GM19463 (cell line): Measurements from ENCODE around the gene TAF11L5.
"Not testable (repeated sequence)": the region's sequence is repeated elsewhere in the genome, so short reads cannot be mapped to it uniquely, and the experiment has no call there.

Experiments used
- ATAC-seq: cut with Tn5 transposase; IDR thresholded peaks from one replicate; pipeline ENCODE4 v1.9.1; 2021; ENCODE audit warnings: mild to moderate bottlenecking, moderate library complexity; ENCODE audit not compliant: unreplicated experiment

TAF11L5 gene

DNA sequence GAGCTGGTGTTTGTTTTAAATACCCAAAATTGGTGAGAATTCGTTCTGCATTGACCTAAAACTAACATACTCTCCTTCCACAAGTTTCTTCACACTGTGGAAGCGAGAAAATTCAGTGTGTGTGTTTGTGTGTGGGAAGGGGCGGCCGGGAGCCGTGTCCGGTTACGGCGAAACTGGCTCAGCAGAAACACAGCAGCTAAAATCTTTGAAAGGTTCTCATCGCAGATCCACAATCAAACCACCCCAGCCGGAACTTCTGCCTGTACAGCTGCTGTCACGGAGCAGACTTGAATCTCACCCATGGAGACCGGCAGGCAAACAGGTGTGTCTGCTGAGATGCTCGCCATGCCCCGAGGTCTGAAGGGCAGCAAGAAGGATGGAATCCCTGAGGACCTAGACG is at the start of gene TAF11L5:
Gene TAF11L5 (plus strand): TSS at position 301 of the 400 bp plus-strand sequence.
- not testable (repeated sequence) for ATAC-seq

DNA sequence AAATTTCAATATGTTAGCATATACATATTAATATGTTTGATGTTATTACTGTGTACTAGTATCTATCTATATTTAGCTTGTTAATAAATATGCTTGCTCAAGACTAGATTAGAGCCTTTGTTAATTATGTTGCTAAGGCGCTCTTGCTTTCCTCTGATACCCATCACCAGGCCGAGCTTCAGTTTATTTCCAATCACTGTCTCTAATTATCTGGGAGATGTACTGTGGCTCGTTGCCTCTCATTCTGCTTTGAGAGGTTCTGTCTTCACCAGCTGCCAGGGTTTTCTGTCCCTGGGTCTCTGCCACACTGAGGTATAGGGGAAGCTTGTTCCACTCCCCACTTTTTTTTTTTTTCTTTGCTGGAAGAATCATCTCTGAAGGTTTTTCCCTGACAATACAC is 48.0 kb upstream of the TAF11L5 start:
- ATAC-seq, result no peak

DNA sequence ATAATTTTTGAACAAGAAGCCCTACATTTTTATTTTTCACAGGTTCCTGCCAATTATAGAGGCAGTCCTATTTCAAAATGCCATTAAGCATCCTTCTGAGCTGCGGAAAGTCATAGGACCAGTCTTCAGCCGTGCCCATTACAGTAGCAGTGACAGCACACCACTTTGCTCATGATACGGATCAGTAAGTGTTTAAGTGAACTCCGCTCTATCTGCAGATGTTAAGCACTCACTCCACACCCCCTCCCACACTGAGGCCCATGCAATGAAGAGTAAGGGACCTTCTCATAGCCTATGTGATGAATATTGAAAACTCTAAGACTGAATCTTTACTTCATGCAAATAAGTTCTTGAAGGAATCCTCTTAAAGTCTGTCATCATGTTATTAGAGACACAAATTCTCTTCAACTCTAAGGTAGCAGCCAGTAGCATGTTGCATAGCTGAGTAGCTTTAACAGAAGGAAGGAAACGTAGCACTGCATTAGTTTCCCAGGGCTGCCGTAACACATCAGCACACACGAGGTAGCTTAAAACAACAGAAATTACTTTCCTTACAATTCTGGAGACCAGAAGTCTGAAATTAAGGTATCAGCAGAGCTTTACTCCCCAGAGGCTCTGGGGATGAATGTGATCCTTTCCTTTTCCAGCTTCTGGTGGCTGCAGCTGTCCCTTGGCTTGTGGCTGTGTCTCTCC is 47.3 kb upstream of the TAF11L5 start:
- ATAC-seq, result no peak

- ATAC-seq, result no peak
Measured at GRCh38 chr5:17481378-17481777, 43.7 kb upstream of the TAF11L5 start.

GRCh38 chr5:17482790-17483189 is 42.2 kb upstream of the TAF11L5 start:
- no peak for ATAC-seq

- ATAC-seq, result not testable (repeated sequence)
Measured at GRCh38 chr5:17486464-17487173, 38.4 kb upstream of the TAF11L5 start.

DNA sequence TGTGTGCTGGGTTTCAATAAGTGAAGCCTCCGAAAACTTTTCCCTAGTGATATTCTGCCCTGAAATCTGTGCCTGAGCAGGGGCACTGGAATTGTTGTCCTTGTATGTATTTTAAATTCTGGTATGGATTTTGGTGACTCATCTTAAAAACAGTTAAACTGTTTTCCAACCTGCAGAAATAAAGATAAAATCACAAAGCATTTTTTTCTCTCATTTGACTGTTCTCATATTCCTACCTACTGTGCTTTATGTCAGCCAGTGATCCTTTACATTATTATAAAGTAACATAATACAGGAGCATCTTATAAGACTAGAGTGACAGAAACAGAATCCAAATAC is 37.9 kb upstream of the TAF11L5 start:
- ATAC-seq, result no peak

DNA sequence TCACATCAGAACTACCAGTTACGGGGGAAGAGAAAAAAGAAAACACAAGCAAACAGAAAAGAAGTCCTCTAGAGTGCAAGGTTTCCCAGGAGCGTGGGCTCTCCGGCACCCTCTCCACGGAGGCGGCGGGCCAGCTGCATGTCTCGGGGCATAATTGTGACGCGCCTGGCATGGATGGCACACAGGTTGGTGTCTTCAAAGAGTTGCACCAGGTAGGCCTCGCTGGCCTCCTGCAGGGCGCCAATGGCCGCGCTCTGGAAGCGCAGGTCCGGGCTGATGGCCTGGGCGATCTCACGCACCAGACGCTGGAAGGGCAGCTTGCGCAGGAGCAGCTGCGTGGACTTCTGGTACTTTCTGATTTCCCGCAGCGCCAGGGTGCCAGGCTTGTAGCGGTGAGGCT is 33.8 kb upstream of the TAF11L5 start:
- ATAC-seq, result not testable (repeated sequence)

DNA sequence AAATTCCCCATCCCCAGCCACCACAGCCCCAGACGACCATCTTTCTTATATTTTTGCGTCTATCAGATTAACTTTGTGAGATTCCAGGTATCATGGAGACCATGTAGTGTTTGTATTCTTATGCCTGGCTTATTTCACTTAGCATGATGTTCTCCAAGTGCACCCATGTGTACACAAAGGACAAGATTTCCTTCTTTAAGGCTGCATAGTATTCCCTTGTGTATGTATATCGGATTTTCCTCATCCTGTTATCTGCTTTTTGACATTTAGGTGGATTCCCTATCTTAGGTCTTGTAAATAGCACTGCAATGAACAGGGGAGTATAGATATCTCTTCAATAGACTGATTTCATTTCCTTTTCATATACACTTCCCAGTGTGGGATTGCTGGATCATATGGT is 32.3 kb upstream of the TAF11L5 start:
- ATAC-seq, result no peak

DNA sequence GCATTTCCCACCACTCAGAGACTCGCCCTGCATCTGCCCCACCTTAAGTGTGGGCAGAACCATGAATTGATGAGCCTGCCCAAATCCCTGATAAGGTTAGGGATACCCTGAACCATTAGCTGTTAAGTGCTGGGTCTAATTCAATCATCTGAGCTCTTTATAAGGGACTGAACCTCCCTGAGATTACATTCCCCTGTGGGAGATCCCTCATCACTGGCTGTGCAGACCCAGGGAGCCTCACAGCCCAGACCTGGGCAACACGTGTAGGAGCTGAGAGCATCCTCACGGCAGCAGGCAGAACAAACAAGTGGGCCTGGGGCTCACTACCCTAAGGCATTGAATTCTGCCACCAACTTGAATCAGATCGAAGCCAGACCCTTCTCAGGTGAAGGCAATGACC is 27.6 kb upstream of the TAF11L5 start:
- no peak for ATAC-seq

GRCh38 chr5:17497931-17498330 is 27.1 kb upstream of the TAF11L5 start, which contains the start of gene TAF11L2:
Gene TAF11L2 (plus strand): TSS chr5:17498231.
- not testable (repeated sequence) for ATAC-seq

- ATAC-seq, result no peak
Measured at GRCh38 chr5:17511775-17512325, 13.2 kb upstream of the TAF11L5 start.

DNA sequence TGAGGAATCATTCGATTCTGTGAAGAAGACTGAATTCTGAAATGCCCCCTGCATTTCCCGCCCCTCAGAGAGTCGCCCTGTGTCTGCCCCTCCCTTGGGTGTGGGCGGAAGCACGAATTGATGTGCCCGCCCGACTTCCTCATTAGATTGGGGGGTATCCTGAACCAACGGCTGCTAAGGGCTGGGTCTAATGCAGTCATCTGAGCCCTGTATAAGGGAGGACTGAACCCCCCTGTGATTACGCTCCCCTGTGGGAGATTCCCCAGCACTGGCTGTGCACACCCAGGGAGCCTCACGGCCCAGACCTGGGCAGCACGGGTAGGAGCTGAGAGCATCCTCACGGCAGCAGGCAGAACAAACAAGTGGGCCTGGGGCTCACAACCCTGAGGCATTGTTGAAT is 7.5 kb upstream of the TAF11L5 start:
- ATAC-seq, result not testable (repeated sequence)

- not testable (repeated sequence) for ATAC-seq
Measured at GRCh38 chr5:17518067-17518466, 7.0 kb upstream of the TAF11L5 start, which contains the start of gene TAF11L3. Gene TAF11L3 (plus strand): TSS chr5:17518367.

DNA sequence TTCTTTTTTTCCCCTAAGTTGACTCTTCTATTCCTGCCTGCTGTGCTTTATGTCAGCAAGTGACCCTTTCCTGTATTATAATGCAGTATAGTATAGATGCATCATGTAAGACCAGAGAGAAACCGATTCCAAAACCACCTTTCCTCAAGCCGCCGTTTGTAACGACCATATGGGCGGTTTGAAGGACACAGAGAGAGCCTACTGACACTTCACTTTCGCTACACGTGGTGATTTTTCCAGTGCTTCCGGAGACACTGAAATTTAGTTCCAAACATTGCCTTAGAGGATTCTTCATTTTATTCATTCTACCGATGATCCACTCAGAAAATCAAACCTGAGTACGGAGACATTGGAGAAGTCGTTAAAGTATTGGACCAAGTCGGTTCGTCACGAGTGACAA is 5.5 kb upstream of the TAF11L5 start:
- not testable (repeated sequence) for ATAC-seq

DNA sequence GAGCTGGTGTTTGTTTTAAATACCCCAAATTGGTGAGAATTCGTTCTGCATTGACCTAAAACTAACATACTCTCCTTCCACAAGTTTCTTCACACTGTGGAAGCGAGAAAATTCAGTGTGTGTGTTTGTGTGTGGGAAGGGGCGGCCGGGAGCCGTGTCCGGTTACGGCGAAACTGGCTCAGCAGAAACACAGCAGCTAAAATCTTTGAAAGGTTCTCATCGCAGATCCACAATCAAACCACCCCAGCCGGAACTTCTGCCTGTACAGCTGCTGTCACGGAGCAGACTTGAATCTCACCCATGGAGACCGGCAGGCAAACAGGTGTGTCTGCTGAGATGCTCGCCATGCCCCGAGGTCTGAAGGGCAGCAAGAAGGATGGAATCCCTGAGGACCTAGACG is 3.5 kb upstream of the TAF11L5 start, which contains the start of gene TAF11L4:
Gene TAF11L4 (plus strand): TSS at position 301 of the 400 bp plus-strand sequence.
- not testable (repeated sequence) for ATAC-seq

GRCh38 chr5:17526504-17526903 is 1.5 kb downstream of the TAF11L5 start:
- not testable (repeated sequence) for ATAC-seq

DNA sequence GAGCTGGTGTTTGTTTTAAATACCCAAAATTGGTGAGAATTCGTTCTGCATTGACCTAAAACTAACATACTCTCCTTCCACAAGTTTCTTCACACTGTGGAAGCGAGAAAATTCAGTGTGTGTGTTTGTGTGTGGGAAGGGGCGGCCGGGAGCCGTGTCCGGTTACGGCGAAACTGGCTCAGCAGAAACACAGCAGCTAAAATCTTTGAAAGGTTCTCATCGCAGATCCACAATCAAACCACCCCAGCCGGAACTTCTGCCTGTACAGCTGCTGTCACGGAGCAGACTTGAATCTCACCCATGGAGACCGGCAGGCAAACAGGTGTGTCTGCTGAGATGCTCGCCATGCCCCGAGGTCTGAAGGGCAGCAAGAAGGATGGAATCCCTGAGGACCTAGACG is 3.3 kb downstream of the TAF11L5 start, which contains the start of gene TAF11L6:
Gene TAF11L6 (plus strand): TSS at position 301 of the 400 bp plus-strand sequence.
- ATAC-seq, result not testable (repeated sequence)
